Sigmoid colon (tissue), 7 donors: ENCODE results near the gene PHKA1. TPM values are rescaled to one million over a fixed set of nuclear protein-coding genes. Genes with fewer than 3 reads are reported as not detected.

Source experiments
- DNase-seq: peaks from one replicate; pipeline ENCODE4 v3.0.0-alpha.2; 2019
- H3K27ac ChIP-seq, 4 donors: fragments of 200-600 bp; sonication (generic); one replicate each; pipeline ENCODE4 v1.5.1; 2016 to 2019; ENCODE audit warnings: mild to moderate bottlenecking in 1 of 4
- H3K27me3 ChIP-seq, 3 donors: fragments of 200-600 bp; sonication (generic); one replicate each; pipeline ENCODE4 v1.5.1; 2019; ENCODE audit warnings: mild to moderate bottlenecking in 1 of 3
- H3K36me3 ChIP-seq, 4 donors: fragments of 200-600 bp; sonication (generic); one replicate each; pipeline ENCODE4 v1.5.1; 2016 to 2019
- H3K4me1 ChIP-seq, 4 donors: fragments of 200-600 bp; sonication (generic); one replicate each; pipeline ENCODE4 v1.5.1; 2017 to 2019
- H3K4me3 ChIP-seq, 4 donors: fragments of 200-600 bp; sonication (generic); one replicate each; pipeline ENCODE4 v1.5.1; 2017 to 2019; ENCODE audit warnings: mild to moderate bottlenecking in 2 of 4, moderate library complexity in 1 of 4
- H3K9me3 ChIP-seq, 4 donors: fragments of 200-600 bp in 3 of 4; sonication (generic) in 3 of 4; one replicate each; pipeline versions ENCODE4 v1.5.1 to v1.6.1; 2013 to 2019
- CTCF ChIP-seq, 4 experiments: fragments of 450-650 bp in 3 of 4; fragments of 200-600 bp in 1 of 4; IDR thresholded peaks; one replicate each; pipeline ENCODE4 v1.5.1; 2016 to 2019; ENCODE audit warnings: antibody characterized with exemption in 4 of 4, mild to moderate bottlenecking in 3 of 4, moderate library complexity in 2 of 4
- EP300 ChIP-seq, 4 donors: sonication (generic); formaldehyde crosslinking; IDR thresholded peaks; one replicate each; pipeline ENCODE4 v1.6.1; 2017; ENCODE audit warnings: antibody characterized with exemption in 4 of 4
- POLR2A ChIP-seq, 2 donors: fragments of 450-650 bp; IDR thresholded peaks; one replicate each; pipeline ENCODE4 v1.6.1; 2016; ENCODE audit warnings: antibody characterized with exemption in 2 of 2, mild to moderate bottlenecking in 2 of 2, moderate library complexity in 2 of 2
- POLR2AphosphoS5 ChIP-seq, 4 donors: sonication (generic); formaldehyde crosslinking; IDR thresholded peaks; one replicate each; pipeline ENCODE4 v1.6.1; 2017; ENCODE audit warnings: antibody characterized with exemption in 4 of 4
- WGBS, 2 donors: extraction: QIAGEN DNeasy Blood & Tissue Kit; methylation state at CpG; one replicate each; pipeline ENCODE4 v1.1.7; 2013; 5-methylcytosine and 5-hydroxymethylcytosine counted together
- intact Hi-C: fragments of 100-400 bp; cut with DNase I; formaldehyde crosslinking; loops from one replicate; pipeline ENCODE4 v1.15.1; 2023
- polyA plus RNA-seq, 3 donors: library from polyadenylated mRNA; stranded (reverse); fragments of 200-250 nt; gene quantifications; one replicate each; pipeline ENCODE4 v1.2.3, GENCODE V29; 2013
- total RNA-seq, 4 donors: library from RNA; depleted of rRNA; stranded (reverse); fragments of >200 nt; gene quantifications; one replicate each; pipeline ENCODE4 v1.1.0, GENCODE V29; 2016
- donor health status: healthy with polysubstance abuse.
- donor health status: Bipolar disorder and iron deficiency.
- donor health status: healthy.

PHKA1 gene
- total and polyA plus RNA-seq, 7 donors: 0.92 to 9.7 (median 4.6) TPM

DNA sequence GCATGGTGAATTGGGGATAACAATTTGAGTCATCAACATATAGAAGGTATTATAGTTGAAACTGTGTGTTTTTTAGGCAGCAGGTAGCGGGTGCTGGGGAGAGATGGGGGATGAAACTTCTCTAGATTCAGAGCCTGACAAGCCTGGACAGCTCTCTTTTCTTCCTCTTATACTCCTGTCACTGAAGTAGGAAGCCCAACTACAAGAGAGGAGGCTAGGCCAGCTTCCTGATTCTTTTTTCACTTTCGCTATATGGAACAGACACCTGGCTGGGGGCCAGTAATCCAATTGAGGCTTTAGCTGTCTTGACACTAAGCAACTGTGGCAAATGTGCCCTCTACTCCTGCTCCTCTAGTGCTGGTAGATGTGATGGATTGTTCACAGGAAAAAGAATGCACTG is 69.2 kb downstream of the PHKA1 start:
- intact Hi-C loops: no loop called here
- Histone ChIP-seq H3K27me3 (no peaks in the 10 kb centered on the region), H3K4me3 (no peak overlapping the region), H3K9me3 (no peaks in the 10 kb centered on the region), H3K4me1 (no peaks in the 10 kb centered on the region), H3K36me3 (no peaks in the 10 kb centered on the region), H3K27ac (no peak overlapping the region)
- DNase-seq: no peak
- TF ChIP-seq CTCF (IDR thresholded peaks at IDR 0.05) (no peak), POLR2AphosphoS5 (IDR thresholded peaks at IDR 0.05) (no peak), POLR2A (IDR thresholded peaks at IDR 0.05) (no peak), EP300 (IDR thresholded peaks at IDR 0.05) (no peak)
- WGBS, 2 donors: 65 to 75% methylated on average over 2 of the region's 2 CpGs

DNA sequence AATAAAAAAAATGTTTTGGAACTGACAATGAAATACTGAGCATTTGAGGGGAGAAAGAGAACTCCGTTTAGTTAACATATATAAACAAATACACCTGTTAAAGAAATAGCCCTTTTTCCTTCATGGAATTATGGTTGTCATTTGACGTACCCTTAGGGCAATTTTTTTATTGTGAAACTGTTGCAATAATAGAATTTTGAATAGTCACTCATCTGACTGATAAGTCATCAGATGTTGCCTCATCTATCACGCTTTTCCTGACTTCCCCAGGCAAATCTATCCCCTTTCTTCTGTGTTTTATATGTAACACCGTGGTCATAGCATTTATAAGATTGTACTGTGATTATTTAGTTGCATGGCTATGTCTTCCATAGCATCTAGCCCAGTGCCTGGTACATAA is 72.5 kb downstream of the PHKA1 start:
- 85 to 91% methylated on average over 4 of the region's 4 CpGs for WGBS, 2 donors
- Histone ChIP-seq H3K4me1 (no peaks in the 10 kb centered on the region), H3K27me3 (no peaks in the 10 kb centered on the region), H3K36me3 (no peaks in the 10 kb centered on the region), H3K27ac (no peak overlapping the region), H3K4me3 (no peak overlapping the region), H3K9me3 (no peaks in the 10 kb centered on the region)
- intact Hi-C loops: no loop called here
- DNase-seq: no peak
- TF ChIP-seq CTCF (IDR thresholded peaks at IDR 0.05) (no peak), EP300 (IDR thresholded peaks at IDR 0.05) (no peak)

DNA sequence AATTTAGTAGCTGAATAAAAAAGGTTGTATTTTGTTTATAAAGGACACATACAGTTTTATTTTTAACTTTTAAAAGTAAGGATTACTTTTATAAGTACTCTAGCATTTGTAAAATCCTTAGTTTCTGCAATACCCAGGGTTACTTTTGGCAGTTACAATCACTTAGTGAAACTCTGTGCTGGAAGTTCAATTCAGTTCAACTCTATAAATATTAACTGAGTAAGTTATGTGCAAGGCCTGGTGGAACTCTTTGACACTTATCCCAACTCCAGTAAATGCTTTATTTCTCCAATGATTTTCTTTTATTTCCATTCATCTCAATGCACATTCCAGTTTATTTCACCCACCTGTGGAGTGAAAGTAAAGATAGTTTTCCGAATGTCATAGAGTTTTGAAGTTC is 78.2 kb downstream of the PHKA1 start:
- intact Hi-C loops: no loop called here
- Histone ChIP-seq H3K27me3 (no peaks in the 10 kb centered on the region), H3K4me3 (no peak overlapping the region), H3K9me3 (no peaks in the 10 kb centered on the region), H3K36me3 (no peaks in the 10 kb centered on the region), H3K27ac (peak overlapping the region in 2 of 4 donors; percentile 25 to 31), H3K4me1 (peaks cover 0 to 13% (median 0%) of the 10 kb centered on the region in 4 donors)
- WGBS, 2 donors: 86 to 89% methylated on average over 1 of the region's 1 CpG
- TF ChIP-seq POLR2A (IDR thresholded peaks at IDR 0.05) (no peak), CTCF (IDR thresholded peaks at IDR 0.05) (no peak), POLR2AphosphoS5 (IDR thresholded peaks at IDR 0.05) (no peak), EP300 (IDR thresholded peaks at IDR 0.05) (no peak)
- no peak for DNase-seq

- 26 to 47% methylated on average over 3 of the region's 3 CpGs for WGBS, 2 donors
- intact Hi-C loops: no loop called here
These were observed 79.8 kb downstream of the PHKA1 start for GRCh38 chrX:72634331-72634730.

More at GRCh38 chrX:72634331-72634730, 79.8 kb downstream of the PHKA1 start:
- Histone ChIP-seq H3K27me3 (no peaks in the 10 kb centered on the region), H3K27ac (no peak overlapping the region), H3K4me3 (no peak overlapping the region), H3K9me3 (no peaks in the 10 kb centered on the region), H3K4me1 (peaks cover 0 to 13% (median 0%) of the 10 kb centered on the region in 4 donors), H3K36me3 (no peaks in the 10 kb centered on the region)
- TF ChIP-seq CTCF (IDR thresholded peaks at IDR 0.05) (no peak), POLR2A (IDR thresholded peaks at IDR 0.05) (no peak), EP300 (IDR thresholded peaks at IDR 0.05) (no peak), POLR2AphosphoS5 (IDR thresholded peaks at IDR 0.05) (no peak)
- DNase-seq: no peak
